Activated T-cell treated with anti-CD3 and anti-CD28 coated beads, Interleukin-2, amount 50 U/mL, for 48 hours (primary cell): ENCODE data around the gene IL13RA2.

Source experiments
- DNase-seq, 2 experiments: peaks; one replicate each; pipeline ENCODE4 v3.0.0-alpha.2; 2020

Gene IL13RA2

GRCh38 chrX:114985967-114986592, 31.3 kb downstream of the IL13RA2 start:
- no peak for DNase-seq

GRCh38 chrX:114976292-114976691, 41.1 kb downstream of the IL13RA2 start:
- no peak for DNase-seq

- DNase-seq = no peak
Measured at GRCh38 chrX:114973013-114973412, 44.4 kb downstream of the IL13RA2 start.

- no peak for DNase-seq
Measured at GRCh38 chrX:114970806-114971205, 46.6 kb downstream of the IL13RA2 start.

- no peak for DNase-seq
Measured at GRCh38 chrX:114964374-114964773, 53.0 kb downstream of the IL13RA2 start.

GRCh38 chrX:114962209-114962608, 55.2 kb downstream of the IL13RA2 start:
- no peak for DNase-seq

GRCh38 chrX:114959729-114960128, 57.7 kb downstream of the IL13RA2 start:
- DNase-seq = no peak
